ENCODE data around the gene TMED1. TPM values are rescaled to one million over a fixed set of nuclear protein-coding genes. Genes with fewer than 3 reads are reported as not detected.

TMED1 gene
- total and polyA plus RNA-seq, 2 of the 13 experiments (the other 11 are each of a cell fraction or from before 2014, with no cell fraction given) = 48.3 to 51.8 TPM

DNA sequence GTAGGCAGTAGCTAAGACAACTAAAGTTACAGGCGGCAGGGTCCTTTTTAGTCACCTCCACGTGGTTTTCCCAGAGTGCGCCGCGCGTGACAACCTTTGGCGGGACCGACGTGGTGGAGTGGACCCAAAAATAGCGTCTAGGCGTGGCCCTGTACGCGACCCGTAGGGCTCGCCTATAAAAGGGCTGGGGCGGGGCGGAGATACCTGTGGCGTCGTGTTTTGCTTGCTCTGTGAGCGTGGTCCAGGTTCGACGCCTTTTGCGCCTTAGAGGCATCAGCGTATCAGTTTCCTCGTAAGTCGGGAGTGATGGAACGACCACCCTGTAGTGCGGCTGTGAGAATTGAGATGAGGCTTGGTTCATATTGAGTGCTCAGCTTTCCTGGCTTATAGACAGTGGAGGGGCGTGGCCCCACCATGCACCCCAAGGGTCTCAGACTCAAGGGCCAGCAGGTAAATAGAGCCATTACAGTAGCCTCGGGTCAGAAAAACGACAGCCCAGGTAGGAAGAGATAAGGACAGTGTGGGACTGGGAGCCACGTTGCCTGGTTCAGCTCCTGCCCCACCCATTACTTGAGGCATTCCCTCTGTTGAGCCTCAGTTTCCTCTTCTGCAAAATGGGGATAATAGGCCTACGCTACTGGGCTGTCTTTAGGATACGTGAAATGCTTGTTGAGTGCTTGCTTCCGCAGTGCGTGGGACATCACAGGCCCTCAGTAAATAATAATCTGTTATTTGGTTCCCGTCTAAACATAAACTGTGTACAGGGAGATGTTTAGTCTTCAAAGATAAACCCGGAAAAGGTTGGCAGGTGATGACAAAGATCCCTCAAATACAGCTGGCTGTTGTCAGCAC lies 693 bp upstream of the TMED1 start (continued):
- TF ChIP-seq ZNF33B (CRISPR knock-in tag; IDR thresholded peaks at IDR 0.05) (peak; percentile 81; the same call in 1 of the 2 replicates), ZNF724P (CRISPR knock-in tag; IDR thresholded peaks at IDR 0.05; ENCODE audit: borderline replicate concordance) (peak; percentile 10; the same call in 1 of the 2 replicates)
- TF ChIP-seq, protein P1, sequence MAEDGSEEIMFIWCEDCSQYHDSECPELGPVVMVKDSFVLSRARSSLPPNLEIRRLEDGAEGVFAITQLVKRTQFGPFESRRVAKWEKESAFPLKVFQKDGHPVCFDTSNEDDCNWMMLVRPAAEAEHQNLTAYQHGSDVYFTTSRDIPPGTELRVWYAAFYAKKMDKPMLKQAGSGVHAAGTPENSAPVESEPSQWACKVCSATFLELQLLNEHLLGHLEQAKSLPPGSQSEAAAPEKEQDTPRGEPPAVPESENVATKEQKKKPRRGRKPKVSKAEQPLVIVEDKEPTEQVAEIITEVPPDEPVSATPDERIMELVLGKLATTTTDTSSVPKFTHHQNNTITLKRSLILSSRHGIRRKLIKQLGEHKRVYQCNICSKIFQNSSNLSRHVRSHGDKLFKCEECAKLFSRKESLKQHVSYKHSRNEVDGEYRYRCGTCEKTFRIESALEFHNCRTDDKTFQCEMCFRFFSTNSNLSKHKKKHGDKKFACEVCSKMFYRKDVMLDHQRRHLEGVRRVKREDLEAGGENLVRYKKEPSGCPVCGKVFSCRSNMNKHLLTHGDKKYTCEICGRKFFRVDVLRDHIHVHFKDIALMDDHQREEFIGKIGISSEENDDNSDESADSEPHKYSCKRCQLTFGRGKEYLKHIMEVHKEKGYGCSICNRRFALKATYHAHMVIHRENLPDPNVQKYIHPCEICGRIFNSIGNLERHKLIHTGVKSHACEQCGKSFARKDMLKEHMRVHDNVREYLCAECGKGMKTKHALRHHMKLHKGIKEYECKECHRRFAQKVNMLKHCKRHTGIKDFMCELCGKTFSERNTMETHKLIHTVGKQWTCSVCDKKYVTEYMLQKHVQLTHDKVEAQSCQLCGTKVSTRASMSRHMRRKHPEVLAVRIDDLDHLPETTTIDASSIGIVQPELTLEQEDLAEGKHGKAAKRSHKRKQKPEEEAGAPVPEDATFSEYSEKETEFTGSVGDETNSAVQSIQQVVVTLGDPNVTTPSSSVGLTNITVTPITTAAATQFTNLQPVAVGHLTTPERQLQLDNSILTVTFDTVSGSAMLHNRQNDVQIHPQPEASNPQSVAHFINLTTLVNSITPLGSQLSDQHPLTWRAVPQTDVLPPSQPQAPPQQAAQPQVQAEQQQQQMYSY (CRISPR knock-in tag; IDR thresholded peaks at IDR 0.05) = peak; percentile 20; the same call in 1 of the 2 replicates

DNA sequence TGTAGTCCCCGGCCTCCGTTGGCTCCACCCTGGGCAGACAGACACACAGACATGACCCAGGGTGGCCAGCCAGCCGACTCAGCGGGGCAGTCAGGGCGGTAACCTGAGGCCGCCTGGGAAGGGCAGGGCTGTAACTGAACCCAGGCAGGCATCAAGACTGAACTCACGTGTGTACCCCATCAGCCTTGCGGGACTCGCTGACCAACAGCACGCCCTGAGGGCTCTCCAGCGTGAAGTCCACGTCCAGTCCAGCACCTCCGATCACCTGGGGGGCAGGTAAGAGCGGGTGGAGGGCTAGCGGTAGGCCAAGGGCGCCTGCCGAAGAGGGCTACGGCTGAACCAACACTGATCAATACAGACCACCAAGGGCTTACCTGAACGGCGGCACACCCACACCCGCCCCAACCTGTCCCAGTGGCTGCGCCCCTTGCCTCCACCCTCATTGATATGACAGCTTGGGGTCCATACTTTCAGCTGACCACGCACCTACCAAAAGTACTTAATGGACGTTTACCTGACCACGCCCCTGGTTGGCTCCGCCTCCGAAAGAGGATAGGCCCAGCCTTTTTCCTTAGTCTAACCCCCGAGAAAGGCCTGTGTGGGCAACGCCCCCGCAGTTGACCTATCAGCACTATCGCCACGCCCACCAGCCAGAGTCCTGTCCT lies 791 bp downstream of the TMED1 start:
- ChIA-PET CTCF (ENCODE audit: low intra/inter-chr PET ratio, low total read pairs) (no interaction called here), POLR2A (interaction anchor here (0.5 to 2.5 kb wide), 27 partner anchors 8 to 540 kb away, joined by 3 to 41 read pairs (median 4); partner anchors contain the start of genes CARM1, DNM2 and QTRT1)
- FAIRE-seq (peak; percentile 93), ATAC-seq (no peak), DNase-seq (ENCODE audit: low spot score) (no peak)
- Histone ChIP-seq H3K9me3 (ENCODE audit: low read length) (no peaks in the 10 kb centered on the region), H2AFZ (ENCODE audit: low read length) (no peak overlapping the region), H3K9ac (ENCODE audit: insufficient read depth, low read depth, low read length) (no peak overlapping the region), H4K20me1 (ENCODE audit: insufficient read depth, low read length) (no peaks in the 10 kb centered on the region), H3K27ac (ENCODE audit: extremely low read length, insufficient read depth, low read length) (peak overlapping the region; percentile 45), H3K4me3 (replicated peaks in 1 of 3; ENCODE audit: insufficient read depth in 1 of 3, low read depth in 2 of 3, low read length in 3 of 3) (peak overlapping the region in 2 of 3 experiments; percentile 39 to 54; a peak in 4 of 6 replicates), H3K4me2 (ENCODE audit: low read depth, low read length) (peak overlapping the region; percentile 61), H3K27me3 (ENCODE audit: control insufficient read depth in 1 of 2, insufficient read depth in 2 of 2, low read length in 2 of 2) (no peaks in the 10 kb centered on the region), H3K36me3 (replicated peaks in 1 of 2; ENCODE audit: control insufficient read depth in 1 of 2, insufficient read depth in 2 of 2, low read length in 2 of 2) (peaks cover 6 to 10% of the 10 kb centered on the region in 2 experiments; a peak in 3 of 5 replicates), H3K4me1 (ENCODE audit: insufficient read depth, low read length) (peaks cover 34% of the 10 kb centered on the region), H3K79me2 (ENCODE audit: insufficient read depth, low read length) (no peaks in the 10 kb centered on the region)
- intact Hi-C loops (cut with micrococcal nuclease; ENCODE audit: unreplicated experiment) (loop anchor here (10.0 kb wide), 1 partner anchor 120 kb away; the partner anchor contains the start of gene DNM2), in situ Hi-C loops (cut with HindIII; ENCODE audit: extremely low pct_ligation_motif_present, low pct_unique_long_range_greater_than_20kb) (no loop called here)
- WGBS (ENCODE audit: low lambda C conversion rate) = 76% methylated on average over 25 of the region's 32 CpGs
- TSS peak; percentile 68 for BruUV-seq (replicated peaks)
- TF ChIP-seq NFYB (CRISPR knock-in tag; IDR thresholded peaks at IDR 0.05) (peak; percentile 79), ZNF558 (CRISPR knock-in tag; IDR thresholded peaks at IDR 0.05; ENCODE audit: borderline replicate concordance) (no peak), ZNF34 (CRISPR knock-in tag; IDR thresholded peaks at IDR 0.05; ENCODE audit: borderline replicate concordance) (no peak), ZNF331 (CRISPR knock-in tag; IDR thresholded peaks at IDR 0.05) (no peak), ZNF253 (CRISPR knock-in tag; IDR thresholded peaks at IDR 0.05; ENCODE audit: borderline replicate concordance) (peak; percentile 27; the same call in 1 of the 2 replicates), POLR2AphosphoS5 (IDR thresholded peaks at IDR 0.05; ENCODE audit: low read depth, low read length) (no peak), SMC3 (IDR thresholded peaks at IDR 0.05; ENCODE audit: low read length) (no peak), NR1H2 (CRISPR knock-in tag; IDR thresholded peaks at IDR 0.05; ENCODE audit: borderline replicate concordance, low read depth) (no peak), NRL (CRISPR knock-in tag; IDR thresholded peaks at IDR 0.05; ENCODE audit: borderline replicate concordance) (no peak), ZNF841 (CRISPR knock-in tag; IDR thresholded peaks at IDR 0.05; ENCODE audit: borderline replicate concordance) (no peak)
- TF ChIP-seq, protein P2, sequence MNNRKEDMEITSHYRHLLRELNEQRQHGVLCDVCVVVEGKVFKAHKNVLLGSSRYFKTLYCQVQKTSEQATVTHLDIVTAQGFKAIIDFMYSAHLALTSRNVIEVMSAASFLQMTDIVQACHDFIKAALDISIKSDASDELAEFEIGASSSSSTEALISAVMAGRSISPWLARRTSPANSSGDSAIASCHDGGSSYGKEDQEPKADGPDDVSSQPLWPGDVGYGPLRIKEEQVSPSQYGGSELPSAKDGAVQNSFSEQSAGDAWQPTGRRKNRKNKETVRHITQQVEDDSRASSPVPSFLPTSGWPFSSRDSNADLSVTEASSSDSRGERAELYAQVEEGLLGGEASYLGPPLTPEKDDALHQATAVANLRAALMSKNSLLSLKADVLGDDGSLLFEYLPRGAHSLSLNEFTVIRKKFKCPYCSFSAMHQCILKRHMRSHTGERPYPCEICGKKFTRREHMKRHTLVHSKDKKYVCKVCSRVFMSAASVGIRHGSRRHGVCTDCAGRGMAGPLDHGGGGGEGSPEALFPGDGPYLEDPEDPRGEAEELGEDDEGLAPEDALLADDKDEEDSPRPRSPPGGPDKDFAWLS (CRISPR knock-in tag; IDR thresholded peaks at IDR 0.05; ENCODE audit: borderline replicate concordance) = no peak
